Erythroblast (primary cell): ENCODE measurements around the gene KANSL1.
"Not testable (repeated sequence)": the region's sequence is repeated elsewhere in the genome, so short reads cannot be mapped to it uniquely, and the experiment has no call there.

Source experiments
- DNase-seq, 2 experiments: peaks; one replicate each; lab custom pipeline; 2025; lab: John Stamatoyannopoulos, UW
- GATA1 ChIP-seq: IDR thresholded peaks from 2 replicates; pipeline ENCODE4 v1.6.1; 2011; ENCODE audit warnings: low read depth, mild to moderate bottlenecking, control low read depth, low read length, moderate library complexity
- POLR2A ChIP-seq: IDR thresholded peaks from 2 replicates; pipeline ENCODE4 v1.6.1; 2011; ENCODE audit warnings: mild to moderate bottlenecking, low read length

Gene KANSL1

GRCh38 chr17:46193151-46193625 is at the start of gene KANSL1:
Gene KANSL1 (minus strand): TSS chr17:46193429. CDS start chr17:46172143, 21,286 bp downstream.
- TF ChIP-seq GATA1 = no peak
- no peak for TF ChIP-seq POLR2A
- peak; percentile 95 to 98 for DNase-seq

- not testable (repeated sequence) for DNase-seq
Measured at GRCh38 chr17:46231359-46231758, 38.1 kb upstream of the KANSL1 start.

- DNase-seq = peak; percentile 91 to 95
Measured at GRCh38 chr17:46225274-46225794, 32.1 kb upstream of the KANSL1 start.

GRCh38 chr17:46224864-46225263 is 31.6 kb upstream of the KANSL1 start:
- peak; percentile 48 to 58 for DNase-seq

GRCh38 chr17:46223041-46223440 is 29.8 kb upstream of the KANSL1 start:
- DNase-seq = not testable (repeated sequence)

GRCh38 chr17:46216682-46217081 is 23.5 kb upstream of the KANSL1 start:
- DNase-seq = no peak
- TF ChIP-seq GATA1 (no peak), POLR2A (no peak)

- TF ChIP-seq GATA1 (no peak), POLR2A (no peak)
Measured at GRCh38 chr17:46212634-46213435, 19.6 kb upstream of the KANSL1 start.

GRCh38 chr17:46208997-46209396 is 15.8 kb upstream of the KANSL1 start:
- TF ChIP-seq POLR2A (no peak), GATA1 (no peak)

More at GRCh38 chr17:46212634-46213435, 19.6 kb upstream of the KANSL1 start:
- DNase-seq = peak; percentile 81 to 87

GRCh38 chr17:46205975-46206374 is 12.7 kb upstream of the KANSL1 start:
- TF ChIP-seq GATA1 = no peak
- TF ChIP-seq POLR2A = no peak

More at GRCh38 chr17:46208997-46209396, 15.8 kb upstream of the KANSL1 start:
- no peak for DNase-seq

GRCh38 chr17:46202424-46202823 is 9.2 kb upstream of the KANSL1 start:
- TF ChIP-seq GATA1 = no peak
- no peak for TF ChIP-seq POLR2A
- DNase-seq = peak in 1 of 2 experiments; percentile 27

More at GRCh38 chr17:46205975-46206374, 12.7 kb upstream of the KANSL1 start:
- no peak for DNase-seq

- no peak for DNase-seq
- TF ChIP-seq POLR2A = no peak
- no peak for TF ChIP-seq GATA1
Measured at GRCh38 chr17:46201491-46201890, 8.3 kb upstream of the KANSL1 start.

GRCh38 chr17:46200197-46200596 is 7.0 kb upstream of the KANSL1 start:
- DNase-seq = no peak
- no peak for TF ChIP-seq POLR2A
- TF ChIP-seq GATA1 = no peak

GRCh38 chr17:46199379-46199778 is 6.2 kb upstream of the KANSL1 start:
- DNase-seq = no peak
- TF ChIP-seq GATA1 = no peak
- no peak for TF ChIP-seq POLR2A

GRCh38 chr17:46198233-46198632 is 5.0 kb upstream of the KANSL1 start:
- DNase-seq = no peak
- TF ChIP-seq GATA1 = no peak
- TF ChIP-seq POLR2A = no peak

- TF ChIP-seq GATA1 = no peak
- no peak for TF ChIP-seq POLR2A
- DNase-seq = no peak
Measured at GRCh38 chr17:46197530-46197929, 4.3 kb upstream of the KANSL1 start.

- no peak for DNase-seq
- TF ChIP-seq POLR2A = no peak
- TF ChIP-seq GATA1 = no peak
Measured at GRCh38 chr17:46195939-46196716, 2.9 kb upstream of the KANSL1 start.
